HCT116 (cell line): ENCODE data around the gene FAM110A. TPM values are rescaled to one million over a fixed set of nuclear protein-coding genes. Genes with fewer than 3 reads are reported as not detected.
"Not testable (repeated sequence)": the region's sequence is repeated elsewhere in the genome, so short reads cannot be mapped to it uniquely, and the experiment has no call there.

Experiments used
- ATAC-seq: fragments of 200-7000 bp; cut with Tn5 transposase; 2 replicates; pipeline ENCODE4 v1.9.1; 2020; ENCODE audit warnings: mild to moderate bottlenecking, moderate library complexity
- BruUV-seq: library from RNA; stranded (reverse); fragments of 400-500 nt; replicated peaks from 2 replicates; lab custom pipeline; 2021; lab: Mats Ljungman, UMichigan
- CTCF ChIA-PET: fragments of 300-600 bp; sonication (Branson Sonifier 250); formaldehyde crosslinking; loops from one replicate; lab custom pipeline; 2021; ENCODE audit warnings: antibody characterized with exemption; lab: Charles Lee
- POLR2A ChIA-PET: fragments of 300-600, 350-600 bp; sonication (Branson Sonifier 250); formaldehyde crosslinking; loops from one replicate; lab custom pipeline; 2021; ENCODE audit warnings: antibody characterized with exemption; lab: Charles Lee
- RAD21 ChIA-PET, 2 experiments: fragments of 300-600 bp; sonication (Branson Sonifier 250); formaldehyde crosslinking; loops; one replicate each; lab custom pipeline; 2023; ENCODE audit warnings: low total read pairs in 2 of 2; ENCODE audit not compliant: uncharacterized antibody in 2 of 2, unreplicated experiment in 2 of 2, low non-redundant PET in 1 of 2; lab: Charles Lee
- DNase-seq: peaks from one replicate; pipeline ENCODE4 v3.0.0-alpha.2; 2010; ENCODE audit warnings: low read depth, low spot score
- H2AFZ ChIP-seq: fragments of 200-600 bp; shearing (Covaris generic), sonication (generic); 2 replicates; pipeline ENCODE4 v1.6.1; 2017; ENCODE audit warnings: low read depth, mixed run types, mixed read lengths, antibody characterized with exemption, low read length; ENCODE audit not compliant: poor library complexity, severe bottlenecking
- H3K27ac ChIP-seq: 2 replicates; pipeline ENCODE4 v1.5.1; 2012; ENCODE audit warnings: low read depth, low read length
- H3K27me3 ChIP-seq: fragments of 200-600 bp; sonication (generic); 2 replicates; pipeline ENCODE4 v1.6.1; 2016; ENCODE audit warnings: mixed run types, low read length, mixed read lengths; ENCODE audit not compliant: insufficient read depth
- H3K36me3 ChIP-seq, 2 experiments: fragments of 200-500 bp in 1 of 2; fragments of 200-600 bp in 1 of 2; sonication (Bioruptor generic) in 1 of 2; sonication (generic) in 1 of 2; 2 replicates each; pipeline versions ENCODE4 v1.5.1 to v1.6.1; 2014 to 2016; ENCODE audit warnings: low read length in 2 of 2, inconsistent platforms in 1 of 2, mixed read lengths in 1 of 2, mixed run types in 1 of 2; ENCODE audit not compliant: insufficient read depth in 2 of 2, control insufficient read depth in 1 of 2
- H3K4me1 ChIP-seq, 2 experiments: fragments of 200-600 bp in 1 of 2; sonication (generic) in 1 of 2; 2 replicates each; pipeline versions ENCODE4 v1.5.1 to v1.6.1; 2012 to 2017; ENCODE audit warnings: low read length in 2 of 2, inconsistent platforms in 1 of 2, mild to moderate bottlenecking in 1 of 2, mixed read lengths in 1 of 2, mixed run types in 1 of 2, moderate library complexity in 1 of 2; ENCODE audit not compliant: insufficient read depth in 2 of 2, control insufficient read depth in 1 of 2
- H3K4me2 ChIP-seq: fragments of 200-600 bp; sonication (generic); 2 replicates; pipeline ENCODE4 v1.6.1; 2017; ENCODE audit warnings: mixed run types, low read length, mixed read lengths
- H3K4me3 ChIP-seq, 2 experiments: fragments of 200-600 bp in 1 of 2; sonication (generic) in 1 of 2; replicated peaks in 1 of 2; 2 replicates each; pipeline ENCODE4 v1.5.1; 2011 to 2016; ENCODE audit warnings: low read length in 2 of 2, control low read depth in 1 of 2, low read depth in 1 of 2, mild to moderate bottlenecking in 1 of 2, mixed read lengths in 1 of 2, mixed run types in 1 of 2
- H3K79me2 ChIP-seq: fragments of 200-600 bp; sonication (generic); 2 replicates; pipeline ENCODE4 v1.6.1; 2017; ENCODE audit warnings: mild to moderate bottlenecking, mixed run types, low read length, moderate library complexity, mixed read lengths; ENCODE audit not compliant: insufficient read depth
- H3K9ac ChIP-seq: fragments of 200-600 bp; sonication (generic); 2 replicates; pipeline ENCODE4 v1.6.1; 2016; ENCODE audit warnings: low read length, mixed read lengths
- H3K9me2 ChIP-seq: fragments of 200-600 bp; sonication (generic), shearing (Covaris generic); 2 replicates; pipeline ENCODE4 v1.6.1; 2017; ENCODE audit warnings: mixed run types, mild to moderate bottlenecking, moderate library complexity; ENCODE audit not compliant: insufficient read depth
- H3K9me3 ChIP-seq, 2 experiments: fragments of 200-500 bp in 1 of 2; fragments of 200-600 bp in 1 of 2; sonication (Bioruptor generic) in 1 of 2; sonication (generic) in 1 of 2; 2 replicates each; pipeline ENCODE4 v1.6.1; 2014 to 2017; ENCODE audit warnings: low read length in 2 of 2, mixed read lengths in 2 of 2, inconsistent platforms in 1 of 2, low read depth in 1 of 2, mild to moderate bottlenecking in 1 of 2, mixed run types in 1 of 2, moderate library complexity in 1 of 2; ENCODE audit not compliant: control insufficient read depth in 1 of 2, insufficient read depth in 1 of 2
- H4K20me1 ChIP-seq: fragments of 200-600 bp; sonication (generic), shearing (Covaris generic); 2 replicates; pipeline ENCODE4 v1.6.1; 2017; ENCODE audit warnings: mixed run types, mild to moderate bottlenecking, moderate library complexity; ENCODE audit not compliant: insufficient read depth
- CBX3 ChIP-seq: IDR thresholded peaks from 2 replicates; pipeline ENCODE4 v1.6.1; 2012; ENCODE audit warnings: low read depth
- JUND ChIP-seq: IDR thresholded peaks from 2 replicates; pipeline ENCODE4 v1.6.1; 2012
- SP1 ChIP-seq: IDR thresholded peaks from 2 replicates; pipeline ENCODE4 v1.6.1; 2012; ENCODE audit warnings: low read depth
- TCF7L2 ChIP-seq: IDR thresholded peaks from 2 replicates; pipeline ENCODE4 v1.7.0; 2011; ENCODE audit warnings: borderline replicate concordance, inconsistent platforms; ENCODE audit not compliant: insufficient read depth, insufficient read length; ENCODE audit errors: extremely low read depth
- ZFX ChIP-seq: fragments of 450-650 bp; IDR thresholded peaks from 2 replicates; pipeline ENCODE4 v1.6.1; 2017
- intact Hi-C: fragments of 100-400 bp; cut with micrococcal nuclease; formaldehyde crosslinking; loops from 2 replicates; pipeline ENCODE4 v1.10.0; 2022
- total RNA-seq: library from RNA; stranded (reverse); gene quantifications from one replicate; pipeline ENCODE4 v1.2.1, GENCODE V29; 2021; ENCODE audit not compliant: unreplicated experiment
- TF ChIP-seq, protein P1 (sequence below): IDR thresholded peaks from 2 replicates; pipeline ENCODE4 v1.6.1; 2012; ENCODE audit warnings: low read depth

Gene FAM110A
- total RNA-seq, 1 experiment from 2014 or later: 26.4 TPM

DNA sequence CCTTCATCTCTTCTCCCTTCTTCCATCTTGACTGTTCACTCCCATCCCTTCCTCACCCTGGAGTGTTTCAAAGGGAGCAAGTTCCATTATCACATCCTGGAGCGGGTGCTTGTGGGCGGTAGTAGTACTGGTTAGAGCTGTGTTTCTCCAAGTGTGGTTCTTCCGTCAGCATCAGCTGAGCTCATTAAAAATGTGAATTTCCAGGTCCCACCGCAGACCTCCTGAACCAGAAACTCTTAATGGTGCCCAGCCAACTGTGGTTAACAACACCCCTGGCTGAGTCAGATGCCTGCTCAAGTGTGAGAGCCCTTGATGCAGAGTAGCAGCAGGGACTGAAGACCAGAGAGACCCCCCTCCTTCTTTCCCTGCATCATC, 58.2 kb downstream of the FAM110A start:
- intact Hi-C loops: no loop called here
- TF ChIP-seq SP1: no peak
- TF ChIP-seq, protein P1, sequence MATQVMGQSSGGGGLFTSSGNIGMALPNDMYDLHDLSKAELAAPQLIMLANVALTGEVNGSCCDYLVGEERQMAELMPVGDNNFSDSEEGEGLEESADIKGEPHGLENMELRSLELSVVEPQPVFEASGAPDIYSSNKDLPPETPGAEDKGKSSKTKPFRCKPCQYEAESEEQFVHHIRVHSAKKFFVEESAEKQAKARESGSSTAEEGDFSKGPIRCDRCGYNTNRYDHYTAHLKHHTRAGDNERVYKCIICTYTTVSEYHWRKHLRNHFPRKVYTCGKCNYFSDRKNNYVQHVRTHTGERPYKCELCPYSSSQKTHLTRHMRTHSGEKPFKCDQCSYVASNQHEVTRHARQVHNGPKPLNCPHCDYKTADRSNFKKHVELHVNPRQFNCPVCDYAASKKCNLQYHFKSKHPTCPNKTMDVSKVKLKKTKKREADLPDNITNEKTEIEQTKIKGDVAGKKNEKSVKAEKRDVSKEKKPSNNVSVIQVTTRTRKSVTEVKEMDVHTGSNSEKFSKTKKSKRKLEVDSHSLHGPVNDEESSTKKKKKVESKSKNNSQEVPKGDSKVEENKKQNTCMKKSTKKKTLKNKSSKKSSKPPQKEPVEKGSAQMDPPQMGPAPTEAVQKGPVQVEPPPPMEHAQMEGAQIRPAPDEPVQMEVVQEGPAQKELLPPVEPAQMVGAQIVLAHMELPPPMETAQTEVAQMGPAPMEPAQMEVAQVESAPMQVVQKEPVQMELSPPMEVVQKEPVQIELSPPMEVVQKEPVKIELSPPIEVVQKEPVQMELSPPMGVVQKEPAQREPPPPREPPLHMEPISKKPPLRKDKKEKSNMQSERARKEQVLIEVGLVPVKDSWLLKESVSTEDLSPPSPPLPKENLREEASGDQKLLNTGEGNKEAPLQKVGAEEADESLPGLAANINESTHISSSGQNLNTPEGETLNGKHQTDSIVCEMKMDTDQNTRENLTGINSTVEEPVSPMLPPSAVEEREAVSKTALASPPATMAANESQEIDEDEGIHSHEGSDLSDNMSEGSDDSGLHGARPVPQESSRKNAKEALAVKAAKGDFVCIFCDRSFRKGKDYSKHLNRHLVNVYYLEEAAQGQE: no peak
- TF ChIP-seq JUND: no peak
- no peak for TF ChIP-seq TCF7L2
- no peak for TF ChIP-seq CBX3
- TF ChIP-seq ZFX: no peak
- ATAC-seq: no peak
- no peaks in the 10 kb centered on the region for H3K79me2 ChIP-seq
- no peaks in the 10 kb centered on the region for H3K4me1 ChIP-seq
- RAD21 ChIA-PET: no interaction called here
- no peaks in the 10 kb centered on the region for H4K20me1 ChIP-seq
- no TSS peak for BruUV-seq
- CTCF ChIA-PET: no interaction called here
- no peak overlapping the region for H3K4me2 ChIP-seq
- H3K4me3 ChIP-seq: no peak overlapping the region
- H3K27ac ChIP-seq: no peak overlapping the region
- DNase-seq: no peak
- POLR2A ChIA-PET: interaction anchor here (1.3 kb wide), 1 partner anchor 10 kb away, joined by 3 read pairs; no protein-coding TSS in a partner anchor
- no peaks in the 10 kb centered on the region for H3K9me2 ChIP-seq
- H3K27me3 ChIP-seq: no peaks in the 10 kb centered on the region
- no peaks in the 10 kb centered on the region for H3K36me3 ChIP-seq
- H3K9me3 ChIP-seq: no peaks in the 10 kb centered on the region
- H2AFZ ChIP-seq: no peak overlapping the region
- H3K9ac ChIP-seq: no peak overlapping the region

DNA sequence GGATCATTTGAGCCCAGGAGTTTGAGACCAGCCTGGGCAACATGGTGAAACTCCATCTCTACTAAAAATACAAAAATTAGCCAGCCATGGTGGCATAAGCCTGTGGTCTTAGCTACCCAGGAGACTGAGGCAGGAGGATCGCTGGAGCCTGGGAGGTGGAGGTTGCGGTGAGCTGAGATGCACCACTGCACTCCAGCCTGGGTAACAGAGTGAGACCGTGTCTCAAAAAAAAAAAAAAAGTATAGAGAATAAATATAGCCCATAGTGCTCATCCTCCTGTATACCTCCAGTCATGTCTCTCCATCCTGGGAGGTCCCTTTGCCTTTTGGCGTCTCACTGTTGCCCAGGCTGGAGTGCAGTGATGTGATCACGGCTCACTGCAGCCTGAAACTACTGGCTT, 58.9 kb downstream of the FAM110A start:
- H3K27me3 ChIP-seq, H3K27ac ChIP-seq, H3K9me3 ChIP-seq, H3K36me3 ChIP-seq, RAD21 ChIA-PET, H2AFZ ChIP-seq, ATAC-seq, H3K9me2 ChIP-seq, H3K9ac ChIP-seq, H3K4me1 ChIP-seq, BruUV-seq, DNase-seq, H4K20me1 ChIP-seq, H3K4me2 ChIP-seq, CTCF ChIA-PET, H3K4me3 ChIP-seq, H3K79me2 ChIP-seq, POLR2A ChIA-PET, intact Hi-C loops: not testable (repeated sequence)

Other genes starting within 250 kb of the FAM110A start
- gene TCF15, start 223.4 kb upstream of the FAM110A start, total RNA-seq: not detected
- 80.8 TPM for gene SRXN1, start 180.5 kb upstream of the FAM110A start, total RNA-seq
- not detected for gene SCRT2, start 157.9 kb upstream of the FAM110A start, total RNA-seq
- gene SLC52A3, start 65.2 kb upstream of the FAM110A start, total RNA-seq: 10.2 TPM
- not detected for gene ANGPT4, start 82.6 kb downstream of the FAM110A start, total RNA-seq
- gene RSPO4, start 168.6 kb downstream of the FAM110A start, total RNA-seq: 0.84 TPM